Neural progenitor cell (in vitro differentiated cells): ENCODE results near the gene ZFAND3. TPM values are rescaled to one million over a fixed set of nuclear protein-coding genes. Genes with fewer than 3 reads are reported as not detected.

Experiments
- DNase-seq: peaks from one replicate; pipeline ENCODE4 v3.0.0-alpha.2; 2016; ENCODE audit warnings: low spot score
- H2AFZ ChIP-seq: fragments of 200-600 bp; sonication (generic); replicated peaks from 2 replicates; pipeline ENCODE4 v1.6.1; 2016; ENCODE audit warnings: antibody characterized with exemption
- H3F3A ChIP-seq: fragments of 200-600 bp; sonication (generic); 2 replicates; pipeline ENCODE4 v1.6.1; 2016; ENCODE audit warnings: antibody characterized with exemption, low read depth
- H3K27ac ChIP-seq: fragments of 200-600 bp; sonication (generic); 2 replicates; pipeline ENCODE4 v1.5.1; 2016; ENCODE audit warnings: mild to moderate bottlenecking
- H3K27me3 ChIP-seq: fragments of 200-600 bp; sonication (generic); 2 replicates; pipeline ENCODE4 v1.6.1; 2016; ENCODE audit warnings: mild to moderate bottlenecking, moderate library complexity
- H3K36me3 ChIP-seq: fragments of 200-600 bp; sonication (generic); 2 replicates; pipeline ENCODE4 v1.5.1; 2016
- H3K4me1 ChIP-seq: fragments of 200-600 bp; sonication (generic); 2 replicates; pipeline ENCODE4 v1.6.1; 2016; ENCODE audit warnings: mixed run types
- H3K4me2 ChIP-seq: fragments of 200-600 bp; sonication (generic); 2 replicates; pipeline ENCODE4 v1.6.1; 2016
- H3K4me3 ChIP-seq: fragments of 200-600 bp; sonication (generic); 2 replicates; pipeline ENCODE4 v1.5.1; 2016
- H3K79me2 ChIP-seq: fragments of 200-600 bp; sonication (generic); 2 replicates; pipeline ENCODE4 v1.6.1; 2016; ENCODE audit warnings: low read depth
- H3K9ac ChIP-seq: fragments of 200-600 bp; sonication (generic); 2 replicates; pipeline ENCODE4 v1.6.1; 2016
- H3K9me3 ChIP-seq: fragments of 200-600 bp; sonication (generic); 2 replicates; pipeline ENCODE4 v1.5.1; 2016; ENCODE audit warnings: low read depth
- H4K20me1 ChIP-seq: fragments of 200-600 bp; sonication (generic); 2 replicates; pipeline ENCODE4 v1.6.1; 2016; ENCODE audit warnings: low read depth
- H3K27ac Mint-ChIP-seq: 3 replicates; pipeline ENCODE4 v1.8.0; 2021; ENCODE audit warnings: mixed read lengths
- H3K27me3 Mint-ChIP-seq: 2 replicates; pipeline ENCODE4 v1.8.0; 2022; ENCODE audit warnings: low read depth, mild to moderate bottlenecking, inconsistent platforms, moderate library complexity, mixed read lengths; ENCODE audit not compliant: insufficient read depth
- H3K36me3 Mint-ChIP-seq: 3 replicates; pipeline ENCODE4 v1.8.0; 2021; ENCODE audit warnings: mixed read lengths
- H3K4me1 Mint-ChIP-seq: 3 replicates; pipeline ENCODE4 v1.8.0; 2021; ENCODE audit warnings: mixed read lengths
- H3K4me3 Mint-ChIP-seq: 3 replicates; pipeline ENCODE4 v1.8.0; 2021; ENCODE audit warnings: mild to moderate bottlenecking, moderate library complexity, mixed read lengths
- H3K9me3 Mint-ChIP-seq: 3 replicates; pipeline ENCODE4 v1.8.0; 2020; ENCODE audit warnings: mixed read lengths
- CTCF ChIP-seq: fragments of 200-600 bp; sonication (generic); IDR thresholded peaks from 2 replicates; pipeline ENCODE4 v1.5.1; 2017; ENCODE audit warnings: antibody characterized with exemption, mild to moderate bottlenecking
- EZH2 ChIP-seq: fragments of 200-600 bp; sonication (generic); IDR thresholded peaks from 2 replicates; pipeline ENCODE4 v1.6.1; 2017; ENCODE audit warnings: antibody characterized with exemption, mild to moderate bottlenecking, moderate library complexity
- EZH2phosphoT487 ChIP-seq: fragments of 200-600 bp; sonication (generic); IDR thresholded peaks from 2 replicates; pipeline ENCODE4 v1.6.1; 2017; ENCODE audit warnings: antibody characterized with exemption
- total RNA-seq: library from RNA; depleted of rRNA; stranded (reverse); fragments of >200 nt; gene quantifications from 2 replicates; pipeline ENCODE4 v1.2.3, GENCODE V29; 2015; ENCODE audit warnings: low replicate concordance

The ZFAND3 gene
- total RNA-seq, 1 donor from 2014 or later, result 24.3 TPM

DNA sequence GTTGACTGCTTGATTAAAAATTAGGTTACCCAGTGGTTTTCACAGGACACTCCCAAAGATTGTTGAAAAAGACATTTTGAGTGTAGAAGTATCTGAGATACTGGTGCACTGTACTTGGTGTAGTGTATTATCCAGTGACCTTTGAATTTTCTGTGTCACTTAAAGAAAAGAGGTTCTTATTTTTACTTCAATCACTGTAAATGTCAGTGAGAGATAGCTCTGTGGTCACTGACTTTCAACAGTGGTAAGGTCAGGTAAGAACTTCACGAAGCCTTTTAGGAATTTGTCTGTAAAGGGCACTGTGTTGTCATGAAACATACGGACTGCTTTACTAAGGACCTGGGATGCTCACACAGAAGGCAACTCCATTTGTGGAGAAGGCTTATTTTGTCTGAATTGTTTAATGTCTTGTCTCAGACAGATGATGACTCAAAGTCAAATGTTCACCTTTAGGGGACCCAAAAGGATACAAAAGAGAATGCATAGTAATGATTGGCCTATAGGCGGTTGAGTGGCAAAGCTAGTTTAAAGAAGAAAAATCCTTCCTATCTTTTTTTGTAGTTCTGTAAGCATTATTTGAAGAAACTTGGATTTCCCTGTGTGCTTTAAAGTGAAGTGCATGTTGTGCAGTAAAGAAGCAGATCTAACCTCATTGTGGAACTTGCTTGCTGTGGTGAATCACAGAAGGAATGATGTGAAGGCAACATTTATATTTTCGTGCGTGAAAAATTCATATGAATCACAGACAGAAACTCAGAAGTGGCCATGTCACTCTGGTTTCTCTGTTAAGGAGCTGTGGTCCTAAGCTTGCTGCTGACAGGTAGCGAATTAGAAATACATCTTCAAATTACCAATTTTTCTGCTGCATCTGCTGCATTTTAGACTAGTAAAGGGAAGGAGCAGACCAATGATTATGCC lies 47.3 kb downstream of the ZFAND3 start:
- Histone ChIP-seq H3K4me1 (peaks cover 23% of the 10 kb centered on the region), H3K9me3 (no peaks in the 10 kb centered on the region), H3K36me3 (no peaks in the 10 kb centered on the region), H3K4me3 (no peak overlapping the region), H3F3A (peaks cover 8% of the 10 kb centered on the region), H3K9ac (no peak overlapping the region), H3K27ac (no peak overlapping the region), H2AFZ (no peak overlapping the region), H3K79me2 (peaks cover 100% of the 10 kb centered on the region), H3K4me2 (no peak overlapping the region), H4K20me1 (peaks cover 66% of the 10 kb centered on the region), H3K27me3 (no peaks in the 10 kb centered on the region)
- peaks cover 10% of the 10 kb centered on the region for H3K36me3 Mint-ChIP-seq
- no peaks in the 10 kb centered on the region for H3K27me3 Mint-ChIP-seq
- H3K27ac Mint-ChIP-seq, result no peak overlapping the region
- H3K4me1 Mint-ChIP-seq, result peaks cover 4% of the 10 kb centered on the region
- peaks cover 13% of the 10 kb centered on the region for H3K9me3 Mint-ChIP-seq
- no peak overlapping the region for H3K4me3 Mint-ChIP-seq
- TF ChIP-seq CTCF (no peak), EZH2phosphoT487 (no peak), EZH2 (no peak)
- no peak for DNase-seq

- Mint-ChIP-seq H3K27ac (no peak overlapping the region), H3K4me1 (peaks cover 4% of the 10 kb centered on the region), H3K36me3 (peaks cover 19% of the 10 kb centered on the region), H3K4me3 (no peak overlapping the region), H3K9me3 (peaks cover 18% of the 10 kb centered on the region), H3K27me3 (peaks cover 2% of the 10 kb centered on the region)
- no peak overlapping the region for H2AFZ ChIP-seq
- H3K79me2 ChIP-seq, result peaks cover 100% of the 10 kb centered on the region
- no peak overlapping the region for H3K9ac ChIP-seq
- H4K20me1 ChIP-seq, result peaks cover 56% of the 10 kb centered on the region
- no peak overlapping the region for H3K4me3 ChIP-seq
- no peaks in the 10 kb centered on the region for H3K36me3 ChIP-seq
- TF ChIP-seq EZH2, result no peak
- TF ChIP-seq CTCF, result no peak
- TF ChIP-seq EZH2phosphoT487, result no peak
- H3F3A ChIP-seq, result peaks cover 8% of the 10 kb centered on the region
- DNase-seq, result no peak
- H3K4me2 ChIP-seq, result no peak overlapping the region
- H3K4me1 ChIP-seq, result peaks cover 23% of the 10 kb centered on the region
- no peaks in the 10 kb centered on the region for H3K27me3 ChIP-seq
- no peaks in the 10 kb centered on the region for H3K9me3 ChIP-seq
- H3K27ac ChIP-seq, result no peak overlapping the region
These were observed 48.4 kb downstream of the ZFAND3 start for GRCh38 chr6:37867756-37868446.

- no peak overlapping the region for H3K4me3 Mint-ChIP-seq
- peaks cover 4% of the 10 kb centered on the region for H3K4me1 Mint-ChIP-seq
- peaks cover 51% of the 10 kb centered on the region for H4K20me1 ChIP-seq
- DNase-seq, result no peak
- peaks cover 100% of the 10 kb centered on the region for H3K79me2 ChIP-seq
- peaks cover 8% of the 10 kb centered on the region for H3F3A ChIP-seq
- no peak overlapping the region for H3K27ac Mint-ChIP-seq
- no peaks in the 10 kb centered on the region for H3K27me3 ChIP-seq
- H3K9me3 Mint-ChIP-seq, result peaks cover 20% of the 10 kb centered on the region
- no peaks in the 10 kb centered on the region for H3K36me3 ChIP-seq
- H3K4me1 ChIP-seq, result peaks cover 23% of the 10 kb centered on the region
- no peak overlapping the region for H3K9ac ChIP-seq
- no peak overlapping the region for H3K4me2 ChIP-seq
- H3K36me3 Mint-ChIP-seq, result peaks cover 21% of the 10 kb centered on the region
- TF ChIP-seq EZH2phosphoT487, result no peak
- TF ChIP-seq CTCF, result no peak
- no peak for TF ChIP-seq EZH2
- no peak overlapping the region for H3K27ac ChIP-seq
- H3K27me3 Mint-ChIP-seq, result peaks cover 2% of the 10 kb centered on the region
- no peak overlapping the region for H2AFZ ChIP-seq
- H3K9me3 ChIP-seq, result no peaks in the 10 kb centered on the region
- no peak overlapping the region for H3K4me3 ChIP-seq
These were observed 48.9 kb downstream of the ZFAND3 start for GRCh38 chr6:37868447-37868825.
